DMS53 (cell line): ENCODE results near the gene MCOLN1.

ENCODE experiments used
- DNase-seq: peaks from one replicate; lab custom pipeline; 2025; lab: John Stamatoyannopoulos, UW

MCOLN1 gene

GRCh38 chr19:7502552-7502951, 19.9 kb upstream of the MCOLN1 start:
- no peak for DNase-seq

DNA sequence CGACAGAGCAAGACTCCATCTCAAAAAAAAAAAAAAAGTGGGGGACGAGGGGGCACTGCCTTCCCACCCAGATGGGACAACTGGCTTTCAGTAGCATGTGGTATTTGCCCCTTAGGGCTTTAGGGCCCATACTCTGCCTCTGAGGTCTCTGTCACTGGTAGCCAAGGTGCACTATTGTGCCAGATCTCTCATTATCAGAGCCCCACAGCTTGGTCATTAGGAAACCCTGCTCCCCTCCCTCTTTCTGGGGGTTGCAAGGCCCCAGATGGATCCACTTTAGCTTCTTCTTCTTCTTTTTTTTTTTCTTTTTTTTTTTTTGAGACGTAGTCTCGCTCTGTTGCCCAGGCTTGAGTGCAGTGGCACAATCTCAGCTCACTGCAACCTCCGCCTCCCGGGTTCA, 17.7 kb upstream of the MCOLN1 start:
- no peak for DNase-seq

- peak; percentile 86 for DNase-seq
These were observed 17.1 kb upstream of the MCOLN1 start for GRCh38 chr19:7505288-7505681.

DNA sequence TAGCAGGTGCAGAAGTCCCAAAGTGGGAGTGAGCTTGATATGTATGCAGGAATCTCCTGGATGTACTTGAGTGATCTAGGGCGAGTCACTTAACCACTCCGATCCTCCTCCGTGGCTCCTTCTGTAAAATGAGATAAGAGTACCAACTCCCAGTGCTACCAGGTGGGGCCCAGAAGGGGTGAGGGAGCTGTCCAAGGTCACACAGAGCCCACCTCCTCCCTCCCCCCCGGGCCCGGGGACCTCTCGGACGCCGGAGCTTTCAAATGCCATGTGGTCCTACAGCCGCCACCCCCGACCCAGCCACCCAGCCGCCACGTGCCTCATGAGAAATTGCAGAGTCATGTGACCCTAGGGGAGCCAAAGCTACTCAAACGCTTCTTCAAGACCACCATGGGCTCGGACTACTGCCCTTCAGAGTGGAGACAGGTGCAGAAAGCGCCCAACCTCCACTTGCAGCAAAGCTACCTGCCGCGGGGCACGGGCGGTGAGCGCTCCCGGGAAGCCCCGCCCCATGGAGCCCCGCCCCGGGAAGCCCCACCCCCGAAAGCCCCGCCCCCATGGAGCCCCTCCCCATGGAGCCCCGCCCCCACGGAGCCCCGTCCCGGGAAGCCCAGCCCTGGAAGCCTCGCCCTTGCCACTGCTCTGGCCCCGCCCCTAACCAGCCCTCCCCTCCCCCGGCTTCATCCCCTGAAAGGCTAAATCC, 16.6 kb upstream of the MCOLN1 start:
- DNase-seq = peak; percentile 81

DNA sequence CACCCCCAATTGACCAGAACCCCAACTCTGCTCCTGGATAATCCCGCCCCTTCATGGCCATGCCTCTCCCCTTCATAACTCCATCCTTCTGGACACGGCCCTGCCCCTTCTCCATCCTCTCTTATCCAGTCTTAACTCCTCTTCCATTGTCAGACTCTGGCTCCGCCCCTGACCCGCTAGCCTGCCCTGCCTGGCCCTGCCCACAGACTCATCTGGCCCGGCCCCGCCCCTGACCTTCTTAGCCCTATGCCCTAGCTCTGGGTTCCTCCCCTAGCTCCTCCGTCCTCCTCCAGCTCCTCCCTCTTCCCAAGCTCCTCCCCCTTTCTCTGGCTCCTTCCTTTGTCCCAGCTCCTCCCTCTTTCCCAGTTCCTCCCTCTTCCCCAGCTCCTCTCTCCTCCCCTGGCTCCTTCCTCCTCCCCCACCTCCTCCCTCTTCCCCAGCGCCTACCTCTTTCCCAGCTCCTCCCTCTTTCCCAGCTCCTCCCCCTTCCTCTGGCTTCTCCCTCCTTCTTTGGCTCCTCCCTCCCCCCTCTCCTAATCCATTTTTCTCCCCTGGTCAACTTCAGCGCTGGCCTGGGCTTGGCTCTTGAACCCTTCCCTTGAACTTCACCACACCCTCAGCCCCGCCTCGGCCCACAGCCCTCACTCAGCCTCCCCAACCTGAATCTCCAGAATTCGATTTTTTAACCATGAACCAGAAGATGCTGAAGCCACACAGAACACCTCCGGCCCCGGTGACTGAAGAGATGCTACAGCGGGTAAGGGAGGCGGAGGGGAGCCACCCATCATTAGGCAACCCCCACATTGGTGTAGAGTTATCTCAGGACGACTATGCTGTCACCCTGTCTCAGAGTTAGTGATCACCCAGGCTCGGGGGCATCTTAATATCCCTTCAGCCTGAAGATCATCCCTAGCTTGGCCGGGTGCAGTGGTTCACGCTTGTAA, 15.8 kb upstream of the MCOLN1 start:
- peak; percentile 86 for DNase-seq

- peak; percentile 76 for DNase-seq
These were observed 14.5 kb upstream of the MCOLN1 start for GRCh38 chr19:7507884-7508283.

GRCh38 chr19:7509625-7510024, 12.8 kb upstream of the MCOLN1 start:
- DNase-seq = no peak

DNA sequence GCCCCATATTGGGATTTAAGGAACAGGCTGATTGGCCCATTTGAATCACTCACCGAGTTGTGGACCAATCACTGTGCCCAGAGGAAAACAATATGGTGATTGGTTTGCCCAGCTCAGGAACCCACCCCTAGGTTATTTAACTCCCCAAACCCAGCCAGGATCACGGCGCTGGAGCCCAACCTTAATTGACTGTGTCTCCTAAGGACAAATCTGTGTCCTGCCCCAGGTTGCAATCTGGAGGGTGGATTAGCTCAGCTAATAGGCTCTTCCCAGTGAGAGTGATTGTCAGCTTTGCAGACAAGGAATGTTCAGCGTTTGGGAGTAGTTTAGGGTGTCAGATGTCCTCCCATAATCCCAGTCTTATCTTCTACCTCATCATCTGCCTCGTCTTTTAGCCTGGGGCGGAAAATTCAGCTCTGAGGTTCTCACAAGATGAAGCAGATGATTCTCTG, 10.0 kb upstream of the MCOLN1 start:
- no peak for DNase-seq

- DNase-seq = no peak
These were observed 8.4 kb upstream of the MCOLN1 start for GRCh38 chr19:7513809-7514642.

- DNase-seq = no peak
These were observed 7.2 kb upstream of the MCOLN1 start for GRCh38 chr19:7515110-7515644.

GRCh38 chr19:7515645-7516151, 6.7 kb upstream of the MCOLN1 start, which contains the start of gene ZNF358:
Gene ZNF358 (plus strand): TSS chr19:7516103. CDS start chr19:7519243, 3,140 bp downstream.
- peak; percentile 82 for DNase-seq

DNA sequence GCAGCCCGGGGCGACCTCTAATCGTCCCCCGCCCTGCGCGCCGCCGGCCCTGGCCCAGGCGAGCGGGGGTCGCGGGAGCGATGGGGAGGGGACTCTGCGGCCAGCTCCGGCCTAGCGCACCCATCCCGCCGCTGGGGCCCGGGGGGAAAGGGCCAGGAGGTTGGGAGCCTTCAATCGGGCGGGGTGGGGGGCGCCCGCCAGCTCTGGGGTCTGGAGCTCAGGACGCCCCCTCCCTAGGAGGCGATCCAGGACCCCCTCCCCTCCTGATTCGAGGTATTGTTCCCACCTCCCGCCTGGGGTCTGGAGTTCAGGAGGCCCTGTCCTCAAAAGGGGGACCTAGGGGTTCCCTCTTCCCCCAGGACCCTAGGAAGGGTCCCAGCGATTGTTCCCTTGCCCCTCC, 6.1 kb upstream of the MCOLN1 start:
- peak; percentile 18 for DNase-seq

GRCh38 chr19:7516878-7517277, 5.5 kb upstream of the MCOLN1 start:
- DNase-seq = no peak

DNA sequence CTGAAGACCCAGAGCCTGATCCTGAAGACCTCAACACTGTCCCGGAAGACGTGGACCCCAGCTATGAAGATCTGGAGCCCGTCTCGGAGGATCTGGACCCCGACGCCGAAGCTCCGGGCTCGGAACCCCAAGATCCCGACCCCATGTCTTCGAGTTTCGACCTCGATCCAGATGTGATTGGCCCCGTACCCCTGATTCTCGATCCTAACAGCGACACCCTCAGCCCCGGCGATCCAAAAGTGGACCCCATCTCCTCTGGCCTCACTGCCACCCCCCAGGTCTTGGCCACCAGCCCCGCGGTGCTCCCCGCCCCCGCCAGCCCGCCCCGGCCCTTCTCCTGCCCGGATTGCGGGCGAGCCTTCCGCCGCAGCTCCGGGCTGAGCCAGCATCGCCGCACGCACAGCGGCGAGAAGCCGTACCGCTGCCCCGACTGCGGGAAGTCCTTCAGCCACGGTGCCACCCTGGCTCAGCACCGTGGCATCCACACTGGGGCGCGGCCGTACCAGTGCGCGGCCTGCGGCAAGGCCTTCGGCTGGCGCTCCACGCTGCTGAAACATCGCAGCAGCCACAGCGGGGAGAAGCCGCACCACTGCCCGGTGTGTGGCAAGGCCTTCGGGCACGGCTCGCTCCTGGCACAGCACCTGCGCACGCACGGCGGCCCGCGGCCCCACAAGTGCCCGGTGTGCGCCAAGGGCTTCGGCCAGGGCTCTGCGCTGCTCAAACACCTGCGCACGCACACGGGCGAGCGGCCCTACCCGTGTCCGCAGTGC, 2.9 kb upstream of the MCOLN1 start:
- no peak for DNase-seq

- DNase-seq = no peak
These were observed 2.0 kb upstream of the MCOLN1 start for GRCh38 chr19:7520131-7521051.

GRCh38 chr19:7521551-7522071, 813 bp upstream of the MCOLN1 start:
- peak; percentile 40 for DNase-seq

DNA sequence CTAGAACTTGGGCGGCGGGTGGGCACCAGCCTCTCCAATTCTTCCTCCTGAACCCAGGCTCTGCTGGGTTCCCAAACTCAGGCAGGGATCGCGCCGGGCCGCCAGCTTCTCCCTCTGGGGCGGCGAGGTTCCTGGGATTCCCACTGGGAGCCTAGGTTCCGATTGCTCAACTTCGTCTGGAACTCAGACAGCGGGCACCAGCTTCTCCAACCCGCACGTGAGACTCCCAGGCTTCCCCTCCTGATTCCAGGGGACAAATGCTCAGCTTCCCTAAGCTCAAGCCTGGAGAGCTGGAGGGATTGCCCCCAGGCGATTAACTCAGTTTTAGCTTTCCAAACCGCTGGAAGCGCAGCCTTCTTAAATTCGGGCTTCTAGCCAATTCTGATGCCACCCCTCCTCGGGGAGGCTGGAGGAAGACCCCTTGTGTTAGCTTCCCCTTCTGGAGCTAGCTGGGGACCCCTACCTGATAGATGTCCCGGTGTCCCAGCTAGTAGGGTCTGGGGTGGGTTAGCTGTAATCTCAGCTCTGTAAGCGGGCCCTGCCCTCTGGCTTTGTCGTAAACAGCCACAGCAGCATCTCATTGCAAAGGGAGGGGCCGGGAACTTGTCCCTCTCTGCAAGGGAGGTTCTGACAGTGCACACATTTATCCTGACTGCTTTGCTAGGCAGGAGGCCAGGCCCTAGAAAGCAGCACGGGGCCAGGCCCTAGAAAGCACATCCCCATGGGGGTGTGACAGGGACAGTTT, 671 bp downstream of the MCOLN1 start:
- DNase-seq = peak; percentile 41

DNA sequence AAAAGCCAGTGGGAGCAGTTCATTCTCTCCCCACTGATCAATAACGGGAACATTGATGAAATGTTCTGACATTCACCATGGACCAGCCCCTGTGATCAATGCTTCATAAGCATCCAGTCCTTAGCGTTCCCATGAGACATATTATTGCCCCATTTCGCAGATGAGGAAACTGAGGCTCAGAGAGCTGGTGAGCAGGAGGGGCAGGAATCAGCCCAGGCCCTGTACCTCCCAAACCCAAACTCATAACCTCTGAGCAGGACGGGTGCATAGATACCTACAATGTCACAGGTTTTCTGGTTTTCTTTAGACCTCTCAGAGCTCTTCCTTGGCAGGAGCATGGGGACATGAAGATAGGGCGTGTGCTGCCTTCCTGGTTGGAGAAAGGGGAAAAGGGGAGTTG, 2.1 kb downstream of the MCOLN1 start:
- DNase-seq = no peak
